IMR-90 (cell line): ENCODE data around the gene TRDN. TPM values are rescaled to one million over a fixed set of nuclear protein-coding genes. Genes with fewer than 3 reads are reported as not detected.

Experiments used
- ATAC-seq: fragments of 200-7000 bp; cut with Tn5 transposase; 2 replicates; pipeline ENCODE4 v1.9.1; 2020; ENCODE audit warnings: low read depth, mild to moderate bottlenecking, moderate library complexity
- BruUV-seq: library from RNA; stranded (reverse); fragments of 400-500 nt; replicated peaks from 2 replicates; lab custom pipeline; 2021; lab: Mats Ljungman, UMichigan
- CTCF ChIA-PET: fragments of 300-600 bp; formaldehyde crosslinking; extraction: SDS; loops from one replicate; lab custom pipeline; 2021; ENCODE audit warnings: antibody characterized with exemption; lab: Yijun Ruan, JAX
- POLR2A ChIA-PET: fragments of 300-600 bp; sonication (Branson Sonifier 250); formaldehyde crosslinking; loops from one replicate; lab custom pipeline; 2022; ENCODE audit warnings: antibody characterized with exemption; ENCODE audit not compliant: unreplicated experiment; lab: Charles Lee
- DNase-seq: peaks from one replicate; pipeline ENCODE4 v3.0.0; 2013
- H2AFZ ChIP-seq: replicated peaks from 2 replicates; pipeline ENCODE3; 2013; ENCODE audit warnings: low read length, mild to moderate bottlenecking; ENCODE audit not compliant: poor library complexity
- H2AK5ac ChIP-seq: 2 replicates; pipeline ENCODE4 v1.6.1; 2013; ENCODE audit warnings: low read depth, low read length, inconsistent platforms
- H2AK9ac ChIP-seq: replicated peaks from 2 replicates; pipeline ENCODE3; 2013; ENCODE audit warnings: mild to moderate bottlenecking, low read depth, low read length, moderate library complexity; ENCODE audit not compliant: poor library complexity
- H2BK120ac ChIP-seq: 2 replicates; pipeline ENCODE4 v1.6.1; 2013; ENCODE audit warnings: low read depth, low read length, inconsistent platforms
- H2BK15ac ChIP-seq: 3 replicates; pipeline ENCODE4 v1.6.1; 2013; ENCODE audit warnings: low read depth, low read length, inconsistent platforms
- H2BK20ac ChIP-seq: 2 replicates; pipeline ENCODE4 v1.6.1; 2013; ENCODE audit warnings: low read depth, mild to moderate bottlenecking, inconsistent platforms, low read length, moderate library complexity
- H2BK5ac ChIP-seq: 2 replicates; pipeline ENCODE4 v1.6.1; 2013; ENCODE audit warnings: mild to moderate bottlenecking, low read depth, low read length, inconsistent platforms; ENCODE audit not compliant: poor library complexity, severe bottlenecking
- H3K14ac ChIP-seq: replicated peaks from 2 replicates; pipeline ENCODE4 v1.6.1; 2013; ENCODE audit warnings: low read depth, low read length, inconsistent platforms
- H3K18ac ChIP-seq: 2 replicates; pipeline ENCODE4 v1.6.1; 2013; ENCODE audit warnings: low read depth, low read length, control low read depth
- H3K23ac ChIP-seq: 2 replicates; pipeline ENCODE4 v1.6.1; 2013; ENCODE audit warnings: low read depth, low read length, inconsistent platforms
- H3K27ac ChIP-seq: 2 replicates; pipeline ENCODE4 v1.5.1; 2013; ENCODE audit warnings: mild to moderate bottlenecking, control low read depth, low read length; ENCODE audit not compliant: insufficient read depth
- H3K27me3 ChIP-seq: 2 replicates; pipeline ENCODE4 v1.6.1; 2013; ENCODE audit warnings: low read length; ENCODE audit not compliant: control insufficient read depth, insufficient read depth
- H3K36me3 ChIP-seq: 2 replicates; pipeline ENCODE4 v1.6.1; 2013; ENCODE audit warnings: low read length, mixed read lengths; ENCODE audit not compliant: control insufficient read depth, insufficient read depth
- H3K4ac ChIP-seq: 2 replicates; pipeline ENCODE4 v1.6.1; 2013; ENCODE audit warnings: low read depth, low read length, inconsistent platforms
- H3K4me1 ChIP-seq: 2 replicates; pipeline ENCODE4 v1.6.1; 2013; ENCODE audit warnings: low read length, mixed read lengths; ENCODE audit not compliant: control insufficient read depth, insufficient read depth
- H3K4me2 ChIP-seq: 2 replicates; pipeline ENCODE4 v1.6.1; 2013; ENCODE audit warnings: low read depth, mild to moderate bottlenecking, control low read depth, low read length, moderate library complexity
- H3K4me3 ChIP-seq: 2 replicates; pipeline ENCODE4 v1.5.1; 2013; ENCODE audit warnings: low read depth, mild to moderate bottlenecking, control low read depth, low read length, moderate library complexity; ENCODE audit not compliant: insufficient read depth
- H3K56ac ChIP-seq: 2 replicates; pipeline ENCODE4 v1.6.1; 2013; ENCODE audit warnings: low read length, inconsistent platforms; ENCODE audit not compliant: insufficient read depth; ENCODE audit errors: extremely low read depth
- H3K79me1 ChIP-seq, 2 experiments: 2 replicates each; pipeline ENCODE4 v1.6.1; 2013; ENCODE audit warnings: low read length in 2 of 2, inconsistent platforms in 1 of 2, low read depth in 1 of 2
- H3K9ac ChIP-seq: 2 replicates; pipeline ENCODE4 v1.6.1; 2013; ENCODE audit warnings: low read depth, low read length, control low read depth
- H3K9me1 ChIP-seq: 2 replicates; pipeline ENCODE4 v1.6.1; 2013; ENCODE audit warnings: low read length, inconsistent platforms; ENCODE audit not compliant: insufficient read depth
- H3K9me3 ChIP-seq: 2 replicates; pipeline ENCODE4 v1.6.1; 2013; ENCODE audit warnings: low read length; ENCODE audit not compliant: control insufficient read depth, insufficient read depth
- H4K20me1 ChIP-seq: 2 replicates; pipeline ENCODE4 v1.6.1; 2013; ENCODE audit warnings: low read length, inconsistent platforms; ENCODE audit not compliant: insufficient read depth
- H4K5ac ChIP-seq: 2 replicates; pipeline ENCODE4 v1.6.1; 2013; ENCODE audit warnings: mild to moderate bottlenecking, low read depth, low read length, control low read depth
- H4K8ac ChIP-seq, 2 experiments: 2 replicates each; pipeline ENCODE4 v1.6.1; 2013; ENCODE audit warnings: low read depth in 2 of 2, low read length in 2 of 2, control low read depth in 1 of 2, inconsistent platforms in 1 of 2
- H4K91ac ChIP-seq: 2 replicates; pipeline ENCODE4 v1.6.1; 2013; ENCODE audit warnings: low read depth, low read length, inconsistent platforms; ENCODE audit not compliant: insufficient read depth
- BHLHE40 ChIP-seq: fragments of 150-350 bp; IDR thresholded peaks from 2 replicates; pipeline ENCODE4 v1.6.1; 2016; ENCODE audit warnings: mild to moderate bottlenecking, low read depth, low read length
- CEBPB ChIP-seq: IDR thresholded peaks from 2 replicates; pipeline ENCODE4 v1.6.1; 2012; ENCODE audit warnings: low read depth, low read length, improper control_type of control experiment
- CHD1 ChIP-seq: IDR thresholded peaks from 2 replicates; pipeline ENCODE4 v1.6.1; 2012; ENCODE audit warnings: low read depth, low read length, improper control_type of control experiment
- CTCF ChIP-seq: conservative IDR thresholded peaks from 2 replicates; pipeline ENCODE4 v1.5.1; 2012; ENCODE audit warnings: mild to moderate bottlenecking, low read depth, low read length, improper control_type of control experiment
- ELK1 ChIP-seq: fragments of 150-350 bp; IDR thresholded peaks from 2 replicates; pipeline ENCODE4 v1.6.1; 2016; ENCODE audit warnings: low read depth, mild to moderate bottlenecking, low read length, moderate library complexity, borderline replicate concordance
- FOS ChIP-seq: fragments of 150-350 bp; IDR thresholded peaks from 2 replicates; pipeline ENCODE4 v1.6.1; 2016; ENCODE audit warnings: low read depth, low read length
- MAFK ChIP-seq: IDR thresholded peaks from 2 replicates; pipeline ENCODE4 v1.6.1; 2012; ENCODE audit warnings: low read depth, low read length, improper control_type of control experiment
- MAZ ChIP-seq: IDR thresholded peaks from 2 replicates; pipeline ENCODE4 v1.6.1; 2012; ENCODE audit warnings: low read depth, mild to moderate bottlenecking, low read length, improper control_type of control experiment, moderate library complexity, borderline replicate concordance
- MXI1 ChIP-seq: IDR thresholded peaks from 2 replicates; pipeline ENCODE4 v1.6.1; 2012; ENCODE audit warnings: low read depth, mild to moderate bottlenecking, low read length, moderate library complexity, borderline replicate concordance
- NFE2L2 ChIP-seq: fragments of 150-350 bp; IDR thresholded peaks from 2 replicates; pipeline ENCODE4 v1.6.1; 2016; ENCODE audit warnings: low read depth, mild to moderate bottlenecking, low read length
- RAD21 ChIP-seq: IDR thresholded peaks from 2 replicates; pipeline ENCODE4 v1.6.1; 2012; ENCODE audit warnings: low read length, improper control_type of control experiment
- RCOR1 ChIP-seq: IDR thresholded peaks from 2 replicates; pipeline ENCODE4 v1.6.1; 2012; ENCODE audit warnings: mild to moderate bottlenecking, low read length, improper control_type of control experiment; ENCODE audit not compliant: insufficient replicate concordance
- SMC3 ChIP-seq: fragments of 150-350 bp; IDR thresholded peaks from 2 replicates; pipeline ENCODE4 v1.6.1; 2016; ENCODE audit warnings: low read depth, mild to moderate bottlenecking, antibody characterized with exemption, low read length, moderate library complexity
- USF2 ChIP-seq: fragments of 150-350 bp; IDR thresholded peaks from 2 replicates; pipeline ENCODE4 v1.6.1; 2017; ENCODE audit warnings: mild to moderate bottlenecking, antibody characterized with exemption, low read length, low read depth
- WGBS, 2 experiments: methylation state at CpG; one replicate each; pipeline versions ENCODE4 v1.1.5 to v1.1.7; 2013; ENCODE audit warnings: missing lambda C conversion rate in 2 of 2; ENCODE audit not compliant: insufficient read length in 1 of 2; ENCODE audit errors: extremely low coverage in 2 of 2; 5-methylcytosine and 5-hydroxymethylcytosine counted together
- dilution Hi-C: fragments of 300-500 bp; cut with HindIII; formaldehyde crosslinking; loops from one replicate; pipeline ENCODE4 v1.14.3; 2018; ENCODE audit warnings: low sequenced_read_pairs; ENCODE audit not compliant: unreplicated experiment
- in situ Hi-C: fragments of 300-500 bp; cut with MboI; formaldehyde crosslinking; loops from 3 replicates; pipeline ENCODE4 v1.14.3; 2019; ENCODE audit warnings: low sequenced_read_pairs, inconsistent platforms, mixed read lengths
- intact Hi-C: fragments of 100-400 bp; cut with micrococcal nuclease; formaldehyde crosslinking; loops from 2 replicates; pipeline ENCODE4 v1.10.0; 2022
- polyA plus RNA-seq, 3 experiments: library from polyadenylated mRNA; depleted of rRNA; stranded (reverse); fragments of >200 nt; gene quantifications; 2 replicates each; pipeline ENCODE4 v1.2.3, GENCODE V29; 2012; ENCODE audit warnings: low replicate concordance in 1 of 3
- total RNA-seq: library from RNA; depleted of rRNA; stranded (reverse); fragments of >200 nt; gene quantifications from 2 replicates; pipeline ENCODE4 v1.2.3, GENCODE V29; 2012

The TRDN gene
- total and polyA plus RNA-seq, 2 of the 4 experiments (the other 2 are of a cell fraction), result not detected

- no peaks in the 10 kb centered on the region for H3K4me1 ChIP-seq
- TF ChIP-seq ELK1, result no peak
- TF ChIP-seq RCOR1, result no peak
- TF ChIP-seq USF2, result no peak
- no peak for TF ChIP-seq FOS
- no peak for TF ChIP-seq RAD21
- TF ChIP-seq MAZ, result no peak
- TF ChIP-seq BHLHE40, result no peak
- no peak for TF ChIP-seq NFE2L2
- no peak for TF ChIP-seq CEBPB
- no peak for TF ChIP-seq CHD1
- TF ChIP-seq CTCF, result no peak
- TF ChIP-seq MAFK, result no peak
- no peak for TF ChIP-seq SMC3
- no peak for TF ChIP-seq MXI1
- H2AFZ ChIP-seq, result no peak overlapping the region
- no peaks in the 10 kb centered on the region for H3K9me1 ChIP-seq
- H2BK15ac ChIP-seq, result no peak overlapping the region
- no peak overlapping the region for H3K9ac ChIP-seq
- no peak overlapping the region for H2AK9ac ChIP-seq
- ChIA-PET POLR2A (no interaction called here), CTCF (no interaction called here)
- ATAC-seq (no peak), DNase-seq (no peak)
- H4K5ac ChIP-seq, result no peak overlapping the region
- no peak overlapping the region for H2BK20ac ChIP-seq
- H2BK5ac ChIP-seq, result no peak overlapping the region
- H3K18ac ChIP-seq, result no peak overlapping the region
- H2AK5ac ChIP-seq, result no peak overlapping the region
- H2BK120ac ChIP-seq, result no peak overlapping the region
- intact Hi-C loops (loop anchor here (10.0 kb wide), 1 partner anchor 683 kb away; no protein-coding TSS in a partner anchor), dilution Hi-C loops (no loop called here), in situ Hi-C loops (no loop called here)
- H3K4me2 ChIP-seq, result no peak overlapping the region
- H3K4ac ChIP-seq, result no peak overlapping the region
- H3K9me3 ChIP-seq, result no peaks in the 10 kb centered on the region
- no TSS peak for BruUV-seq
- H3K27ac ChIP-seq, result no peak overlapping the region
- H4K8ac ChIP-seq, result no peak overlapping the region
- no peak overlapping the region for H3K56ac ChIP-seq
- no CpG with 5 or more reads among the region's 3 CpGs for WGBS, 2 experiments
- no peaks in the 10 kb centered on the region for H3K36me3 ChIP-seq
- H3K23ac ChIP-seq, result no peak overlapping the region
- H3K27me3 ChIP-seq, result no peaks in the 10 kb centered on the region
- no peaks in the 10 kb centered on the region for H4K20me1 ChIP-seq
- H3K79me1 ChIP-seq, result no peaks in the 10 kb centered on the region
- H4K91ac ChIP-seq, result no peak overlapping the region
- H3K4me3 ChIP-seq, result no peak overlapping the region
- H3K14ac ChIP-seq, result no peak overlapping the region
These were observed 218.7 kb downstream of the TRDN start for GRCh38 chr6:123418071-123418470.
